Measurements from ENCODE around the gene HOXA6.
A peak's percentile ranks its signal among the peaks of the same experiment; 100 is the strongest.

- TF ChIP-seq CTCF (IDR thresholded peaks at IDR 0.05): peak in 1 of 4 donors; percentile 3
- no peak for TF ChIP-seq POLR2A (IDR thresholded peaks at IDR 0.05)
Measured at GRCh38 chr7:27161214-27161720, 13.7 kb upstream of the HOXA6 start.
